Nephron (organoid): Measurements from ENCODE around the gene ZMIZ1.
"Not testable (repeated sequence)": the region's sequence is repeated elsewhere in the genome, so short reads cannot be mapped to it uniquely, and the experiment has no call there.

ENCODE experiments used
- H3K27ac Mint-ChIP-seq, 3 experiments: 2 replicates each; pipeline ENCODE4 v1.8.0; 2020; ENCODE audit warnings: mixed read lengths in 3 of 3, mild to moderate bottlenecking in 2 of 3, moderate library complexity in 1 of 3
- H3K27me3 Mint-ChIP-seq: 2 replicates; pipeline ENCODE4 v1.8.0; 2021; ENCODE audit warnings: low read depth, mild to moderate bottlenecking, moderate library complexity, mixed read lengths
- H3K36me3 Mint-ChIP-seq: 2 replicates; pipeline ENCODE4 v1.8.0; 2020; ENCODE audit warnings: low read depth, mixed read lengths
- H3K4me1 Mint-ChIP-seq: 2 replicates; pipeline ENCODE4 v1.8.0; 2020; ENCODE audit warnings: mixed read lengths
- H3K4me3 Mint-ChIP-seq, 3 experiments: 2 replicates each; pipeline ENCODE4 v1.8.0; 2020; ENCODE audit warnings: mild to moderate bottlenecking in 3 of 3, mixed read lengths in 3 of 3, moderate library complexity in 2 of 3
- H3K9me3 Mint-ChIP-seq: 2 replicates; pipeline ENCODE4 v1.8.0; 2020; ENCODE audit warnings: mixed read lengths
- TF ChIP-seq, protein P1 (sequence below), 3 experiments: fragments of 200-600 bp; sonication (generic); IDR thresholded peaks; one replicate each; pipeline ENCODE4 v1.5.0; 2021; ENCODE audit warnings: antibody characterized with exemption in 3 of 3; ENCODE audit not compliant: unreplicated experiment in 3 of 3

ZMIZ1 gene

DNA sequence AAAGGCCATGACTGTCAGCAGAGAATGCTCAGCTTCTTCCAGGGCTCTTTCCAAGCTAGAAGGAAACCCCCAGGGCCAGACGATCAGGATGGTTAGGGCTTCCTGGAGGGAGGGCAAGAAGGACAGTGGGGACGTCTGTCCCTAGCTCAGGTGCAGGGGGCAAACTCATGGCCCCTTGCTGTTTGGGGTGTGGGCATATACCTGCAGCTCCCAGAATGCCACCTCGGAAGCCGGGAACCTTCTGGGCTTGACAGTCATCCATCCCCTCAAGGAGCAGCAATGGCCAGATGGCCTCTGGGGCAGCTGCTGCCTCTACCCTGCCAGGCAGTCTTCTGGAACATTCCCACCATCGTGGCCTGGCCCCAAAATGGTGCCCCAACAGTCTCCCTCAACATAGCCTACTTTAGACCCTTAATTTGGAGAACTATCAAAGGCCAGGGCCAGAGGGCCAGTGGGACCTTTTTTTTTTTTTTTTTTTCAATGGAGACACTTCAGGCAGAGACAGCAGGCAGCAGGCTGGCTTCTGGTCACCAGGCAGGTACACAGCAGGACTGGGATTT, 40.2 kb upstream of the ZMIZ1 start:
- TF ChIP-seq, protein P1, sequence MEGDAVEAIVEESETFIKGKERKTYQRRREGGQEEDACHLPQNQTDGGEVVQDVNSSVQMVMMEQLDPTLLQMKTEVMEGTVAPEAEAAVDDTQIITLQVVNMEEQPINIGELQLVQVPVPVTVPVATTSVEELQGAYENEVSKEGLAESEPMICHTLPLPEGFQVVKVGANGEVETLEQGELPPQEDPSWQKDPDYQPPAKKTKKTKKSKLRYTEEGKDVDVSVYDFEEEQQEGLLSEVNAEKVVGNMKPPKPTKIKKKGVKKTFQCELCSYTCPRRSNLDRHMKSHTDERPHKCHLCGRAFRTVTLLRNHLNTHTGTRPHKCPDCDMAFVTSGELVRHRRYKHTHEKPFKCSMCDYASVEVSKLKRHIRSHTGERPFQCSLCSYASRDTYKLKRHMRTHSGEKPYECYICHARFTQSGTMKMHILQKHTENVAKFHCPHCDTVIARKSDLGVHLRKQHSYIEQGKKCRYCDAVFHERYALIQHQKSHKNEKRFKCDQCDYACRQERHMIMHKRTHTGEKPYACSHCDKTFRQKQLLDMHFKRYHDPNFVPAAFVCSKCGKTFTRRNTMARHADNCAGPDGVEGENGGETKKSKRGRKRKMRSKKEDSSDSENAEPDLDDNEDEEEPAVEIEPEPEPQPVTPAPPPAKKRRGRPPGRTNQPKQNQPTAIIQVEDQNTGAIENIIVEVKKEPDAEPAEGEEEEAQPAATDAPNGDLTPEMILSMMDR (IDR thresholded peaks at IDR 0.05; ENCODE audit: unreplicated experiment in 3 of 3): no peak
- peaks cover 11% of the 10 kb centered on the region for H3K27me3 Mint-ChIP-seq
- no peaks in the 10 kb centered on the region for H3K9me3 Mint-ChIP-seq
- peaks cover 11% of the 10 kb centered on the region for H3K4me1 Mint-ChIP-seq
- H3K36me3 Mint-ChIP-seq: no peaks in the 10 kb centered on the region
- no peak overlapping the region for H3K27ac Mint-ChIP-seq
- H3K4me3 Mint-ChIP-seq: no peak overlapping the region

DNA sequence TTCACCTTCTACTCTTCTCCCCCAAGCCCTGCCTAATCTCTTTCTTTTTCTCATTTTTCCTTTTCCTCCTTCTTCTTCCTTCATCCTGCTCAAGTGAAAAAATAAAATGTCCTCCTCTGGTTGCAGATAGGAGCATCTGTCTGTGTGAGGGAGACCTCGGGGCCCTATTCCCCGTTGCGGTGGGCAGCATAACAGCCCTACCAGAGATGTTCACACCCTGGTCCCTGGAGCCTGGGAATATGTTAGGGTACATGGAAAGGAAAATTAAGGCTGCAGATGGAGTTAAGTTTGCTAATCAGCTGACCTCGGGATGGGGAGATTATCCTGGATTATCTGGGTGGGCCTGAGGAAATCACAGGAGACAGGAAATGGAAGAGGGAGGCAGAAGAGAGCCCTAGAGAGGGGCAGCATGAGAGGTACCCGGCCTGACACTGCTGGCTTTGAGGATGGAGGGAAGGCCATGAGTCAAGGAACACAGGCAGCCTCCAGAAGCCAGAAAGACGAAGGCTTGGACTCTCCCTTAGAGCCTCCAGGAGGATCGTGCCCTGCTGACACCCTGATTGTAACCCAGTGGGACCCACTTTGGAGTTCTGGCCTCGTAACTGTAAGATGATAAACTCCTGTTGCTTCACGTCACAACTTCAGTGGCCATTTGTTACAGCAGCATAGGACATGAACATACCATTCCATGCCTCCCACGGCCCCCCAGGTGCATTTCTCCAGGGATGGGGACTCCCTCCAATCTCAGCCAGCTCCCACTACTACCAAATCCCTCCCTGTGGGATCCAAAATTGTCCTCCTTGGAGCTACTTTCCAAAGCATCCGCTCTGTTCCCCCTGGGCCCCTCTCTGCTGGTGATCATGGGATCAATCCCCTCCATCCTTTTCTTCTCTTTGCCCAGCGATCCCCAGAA, 39.0 kb upstream of the ZMIZ1 start:
- Mint-ChIP-seq H3K9me3 (no peaks in the 10 kb centered on the region), H3K36me3 (no peaks in the 10 kb centered on the region), H3K27ac (no peak overlapping the region), H3K4me3 (no peak overlapping the region), H3K27me3 (peaks cover 16% of the 10 kb centered on the region), H3K4me1 (peaks cover 7% of the 10 kb centered on the region)
- TF ChIP-seq, protein P1 (IDR thresholded peaks at IDR 0.05; ENCODE audit: unreplicated experiment in 3 of 3): no peak

DNA sequence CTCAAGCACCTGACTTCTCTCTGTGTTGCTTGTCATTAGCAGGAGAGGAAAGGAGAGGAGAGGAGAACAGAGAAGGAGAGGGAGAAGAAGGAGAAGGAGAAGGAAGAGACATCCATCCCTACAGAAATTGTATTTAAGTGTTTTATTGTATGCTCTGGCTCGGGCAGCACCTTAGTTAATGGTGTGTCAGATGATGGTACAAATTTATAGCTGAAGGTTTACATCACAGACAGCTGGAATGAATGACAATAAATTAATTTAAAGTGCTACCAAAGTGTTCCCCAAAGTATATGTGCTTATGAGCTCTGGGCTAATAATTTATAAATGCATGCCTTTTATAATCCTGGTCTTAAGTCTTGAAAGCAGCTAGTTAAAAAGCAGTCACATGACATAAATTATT, 38.1 kb upstream of the ZMIZ1 start:
- Mint-ChIP-seq H3K36me3 (no peaks in the 10 kb centered on the region), H3K4me3 (no peak overlapping the region), H3K9me3 (no peaks in the 10 kb centered on the region), H3K27me3 (peaks cover 16% of the 10 kb centered on the region), H3K4me1 (peaks cover 4% of the 10 kb centered on the region), H3K27ac (no peak overlapping the region)
- TF ChIP-seq, protein P1 (IDR thresholded peaks at IDR 0.05; ENCODE audit: unreplicated experiment in 3 of 3): no peak

DNA sequence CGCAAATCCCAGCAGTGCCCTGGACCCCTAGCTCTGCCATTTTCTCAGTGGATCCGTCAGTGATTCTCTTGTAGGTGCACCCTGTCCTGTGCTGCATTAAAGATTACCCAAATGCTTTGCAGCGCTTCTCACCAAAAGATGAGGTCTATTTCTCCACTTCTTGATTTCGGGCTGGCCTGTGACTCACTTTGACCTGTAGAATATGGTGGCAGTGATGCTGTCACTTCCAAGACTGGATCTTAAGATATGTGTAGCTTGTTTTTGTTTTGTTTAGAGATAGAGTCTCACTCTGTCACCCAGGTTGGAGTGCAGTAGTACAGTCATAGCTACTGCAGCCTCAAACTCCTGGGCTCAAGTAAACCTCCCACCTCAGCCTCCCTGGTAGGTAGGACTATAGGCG, 37.0 kb upstream of the ZMIZ1 start:
- Mint-ChIP-seq H3K9me3 (no peaks in the 10 kb centered on the region), H3K4me1 (no peaks in the 10 kb centered on the region), H3K27me3 (peaks cover 16% of the 10 kb centered on the region), H3K36me3 (no peaks in the 10 kb centered on the region), H3K27ac (no peak overlapping the region), H3K4me3 (no peak overlapping the region)
- TF ChIP-seq, protein P1 (IDR thresholded peaks at IDR 0.05; ENCODE audit: unreplicated experiment in 3 of 3): no peak

DNA sequence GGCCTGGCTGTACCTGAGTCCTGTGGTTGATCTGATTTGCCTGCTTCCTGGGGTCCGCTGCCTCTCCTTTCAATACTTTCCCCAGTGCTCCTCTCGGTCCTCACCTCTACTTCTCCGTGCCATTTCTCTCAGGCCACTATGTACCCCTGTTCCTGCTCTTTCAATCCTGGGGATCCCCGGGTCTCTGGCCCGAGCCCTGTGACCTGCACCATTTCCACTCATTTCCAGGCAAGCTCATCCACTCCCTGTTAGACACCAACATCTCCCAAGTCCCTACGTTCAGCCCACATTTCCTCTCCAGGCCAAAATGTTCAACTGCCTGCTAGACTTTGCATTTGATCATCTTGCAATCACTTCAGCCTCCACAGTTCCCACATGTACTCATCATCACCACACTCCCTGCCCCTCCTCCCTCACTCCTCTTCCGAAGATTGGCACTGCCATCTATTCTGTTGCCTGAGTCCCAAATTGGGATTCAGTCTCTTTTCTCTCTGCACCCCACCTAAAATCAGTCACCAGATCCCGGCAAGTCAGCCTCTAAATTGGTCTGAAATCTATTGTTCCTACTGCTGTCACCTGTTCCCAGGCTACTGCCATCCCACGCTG, 34.4 kb upstream of the ZMIZ1 start:
- no peaks in the 10 kb centered on the region for H3K9me3 Mint-ChIP-seq
- no peak overlapping the region for H3K4me3 Mint-ChIP-seq
- peaks cover 15% of the 10 kb centered on the region for H3K4me1 Mint-ChIP-seq
- H3K27me3 Mint-ChIP-seq: peaks cover 8% of the 10 kb centered on the region
- H3K27ac Mint-ChIP-seq: peak overlapping the region in 1 of 3 experiments; percentile 9
- no peaks in the 10 kb centered on the region for H3K36me3 Mint-ChIP-seq
- TF ChIP-seq, protein P1 (IDR thresholded peaks at IDR 0.05; ENCODE audit: unreplicated experiment in 3 of 3): no peak

DNA sequence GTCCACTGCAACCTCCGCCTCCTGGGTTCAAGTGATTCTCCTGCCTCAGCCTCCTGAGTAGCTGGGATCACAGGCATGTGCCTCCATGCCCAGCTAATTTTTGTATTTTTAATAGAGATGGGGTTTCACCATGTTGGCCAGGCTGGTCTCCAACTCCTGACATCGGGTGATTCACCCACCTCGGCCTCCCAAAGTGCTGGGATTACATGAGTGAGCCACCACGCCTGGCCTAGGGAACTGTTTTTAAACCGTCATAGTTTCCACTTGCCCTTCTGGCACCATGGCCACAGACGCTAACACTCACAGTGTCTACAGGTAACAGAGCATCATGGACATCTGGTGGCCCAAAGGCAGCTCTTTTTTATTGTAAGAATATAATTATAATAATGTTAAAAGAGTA, 32.4 kb upstream of the ZMIZ1 start:
- H3K36me3 Mint-ChIP-seq, H3K4me3 Mint-ChIP-seq, H3K9me3 Mint-ChIP-seq, H3K27me3 Mint-ChIP-seq, H3K27ac Mint-ChIP-seq: not testable (repeated sequence)
- H3K4me1 Mint-ChIP-seq: peaks cover 18% of the 10 kb centered on the region
